CD4-positive, alpha-beta T cell (primary cell): ENCODE measurements around the gene HIVEP3. TPM values are rescaled to one million over a fixed set of nuclear protein-coding genes. Genes with fewer than 3 reads are reported as not detected.

ENCODE experiments used
- ATAC-seq: fragments of 200-7000 bp; cut with Tn5 transposase; one replicate; pipeline ENCODE4 v1.10.0; 2022; ENCODE audit warnings: mild to moderate bottlenecking; ENCODE audit not compliant: poor library complexity
- CTCF ChIA-PET: fragments of 350-600 bp; sonication (Branson Sonifier 250); formaldehyde crosslinking; loops from one replicate; lab custom pipeline; 2021; ENCODE audit warnings: antibody characterized with exemption, inconsistent platforms; lab: Charles Lee
- POLR2A ChIA-PET: fragments of 350-600 bp; sonication (Branson Sonifier 250); formaldehyde crosslinking; loops from one replicate; lab custom pipeline; 2021; ENCODE audit warnings: antibody characterized with exemption, inconsistent platforms; lab: Charles Lee
- DNase-seq, 14 experiments: peaks; one replicate each; pipeline ENCODE4 v3.0.0-alpha.2; 2013 to 2020; ENCODE audit warnings: mixed read lengths in 2 of 14
- H3K27ac ChIP-seq, 2 donors: one replicate each; pipeline versions ENCODE4 v1.5.1 to v1.7.0; 2013; ENCODE audit warnings: low read length in 2 of 2, low read depth in 1 of 2, mild to moderate bottlenecking in 1 of 2
- H3K27me3 ChIP-seq, 2 experiments: 1 replicate in 1 of 2; 2 replicates in 1 of 2; pipeline versions ENCODE4 v1.6.1 to v1.7.0; 2013; ENCODE audit warnings: low read length in 2 of 2, control low read depth in 1 of 2, mild to moderate bottlenecking in 1 of 2, moderate library complexity in 1 of 2; ENCODE audit not compliant: insufficient read depth in 2 of 2, control insufficient read depth in 1 of 2
- H3K36me3 ChIP-seq: one replicate; pipeline ENCODE4 v1.6.1; 2013; ENCODE audit warnings: low read length, control low read depth; ENCODE audit not compliant: insufficient read depth
- H3K4me1 ChIP-seq: one replicate; pipeline ENCODE4 v1.6.1; 2013; ENCODE audit warnings: low read length, control low read depth; ENCODE audit not compliant: insufficient read depth
- H3K4me3 ChIP-seq: one replicate; pipeline ENCODE4 v1.5.1; 2013; ENCODE audit warnings: mild to moderate bottlenecking, low read length, moderate library complexity
- H3K9me3 ChIP-seq, 2 experiments: 1 replicate in 1 of 2; 2 replicates in 1 of 2; pipeline versions ENCODE4 v1.6.1 to v1.7.0; 2013; ENCODE audit warnings: low read length in 2 of 2, mild to moderate bottlenecking in 2 of 2, control low read depth in 1 of 2, moderate library complexity in 1 of 2; ENCODE audit not compliant: control insufficient read depth in 1 of 2, insufficient read depth in 1 of 2
- H3K27ac Mint-ChIP-seq: one replicate; pipeline ENCODE4 v1.8.0; 2020; ENCODE audit warnings: mixed read lengths
- H3K27me3 Mint-ChIP-seq: one replicate; pipeline ENCODE4 v1.8.0; 2021; ENCODE audit warnings: mixed read lengths
- H3K36me3 Mint-ChIP-seq: one replicate; pipeline ENCODE4 v1.8.0; 2021; ENCODE audit warnings: low read depth, mixed read lengths
- H3K4me1 Mint-ChIP-seq: one replicate; pipeline ENCODE4 v1.8.0; 2021; ENCODE audit warnings: low read depth, mixed read lengths
- H3K4me3 Mint-ChIP-seq: one replicate; pipeline ENCODE4 v1.8.0; 2020; ENCODE audit warnings: mild to moderate bottlenecking, mixed read lengths
- H3K9me3 Mint-ChIP-seq: one replicate; pipeline ENCODE4 v1.8.0; 2020; ENCODE audit warnings: mixed read lengths
- intact Hi-C, 2 experiments: fragments of 100-400 bp; cut with DNase I in 1 of 2; cut with micrococcal nuclease in 1 of 2; formaldehyde crosslinking; loops; one replicate each; pipeline versions ENCODE4 v1.15.1 to v1.9.0; 2023 to 2025; cut with DNase I, micrococcal nuclease
- total RNA-seq, 174 experiments: library from RNA in 2 of 174; stranded (reverse) in 2 of 174; gene quantifications; one replicate each; pipeline ENCODE4 v1.2.3 and lab custom pipeline; 2021 to 2026
- TF ChIP-seq, protein P1 (sequence below): fragments of 200-600 bp; IDR thresholded peaks from one replicate; pipeline ENCODE4 v1.8.0; 2022; ENCODE audit warnings: antibody characterized with exemption, mild to moderate bottlenecking

Gene HIVEP3
- total RNA-seq, 2 experiments from 2014 or later = 5.1 to 5.4 TPM

DNA sequence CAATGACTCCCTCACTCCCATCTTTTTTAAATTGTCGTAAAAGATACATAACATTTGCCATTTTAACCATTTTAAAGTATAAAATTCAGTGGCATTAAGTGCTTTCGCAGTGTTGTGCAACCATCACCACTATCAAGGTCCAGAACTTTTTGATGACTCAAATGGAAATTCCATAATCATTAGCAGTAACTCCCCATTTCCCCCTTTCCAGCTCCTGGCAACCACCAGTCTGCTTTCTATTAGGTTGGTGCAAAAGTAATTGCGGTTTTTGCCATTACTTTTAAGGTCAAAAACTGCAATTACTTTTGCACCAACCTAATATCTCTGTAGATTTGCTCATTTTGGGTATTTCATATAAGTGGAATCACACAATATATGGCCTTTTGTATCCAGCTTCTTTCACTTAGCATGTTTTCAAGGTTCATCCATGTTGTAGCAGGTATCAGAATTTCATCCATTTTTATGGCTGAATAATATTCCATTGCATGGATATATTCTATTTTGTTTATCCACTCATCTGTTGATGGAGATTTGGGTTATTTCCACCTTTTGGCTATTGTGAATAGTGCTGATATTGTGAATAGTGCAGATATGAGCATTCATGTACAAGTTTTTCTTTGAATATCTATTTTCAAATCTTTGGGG is 159.7 kb downstream of the HIVEP3 start:
- Mint-ChIP-seq H3K9me3 (peaks cover 3% of the 10 kb centered on the region), H3K36me3 (no peaks in the 10 kb centered on the region), H3K27ac (no peak overlapping the region), H3K4me1 (peaks cover 13% of the 10 kb centered on the region), H3K4me3 (no peak overlapping the region), H3K27me3 (no peaks in the 10 kb centered on the region)
- ATAC-seq (no peak), DNase-seq (peak in 1 of 14 experiments; percentile 38)
- H3K27me3 ChIP-seq = no peaks in the 10 kb centered on the region
- TF ChIP-seq, protein P1, sequence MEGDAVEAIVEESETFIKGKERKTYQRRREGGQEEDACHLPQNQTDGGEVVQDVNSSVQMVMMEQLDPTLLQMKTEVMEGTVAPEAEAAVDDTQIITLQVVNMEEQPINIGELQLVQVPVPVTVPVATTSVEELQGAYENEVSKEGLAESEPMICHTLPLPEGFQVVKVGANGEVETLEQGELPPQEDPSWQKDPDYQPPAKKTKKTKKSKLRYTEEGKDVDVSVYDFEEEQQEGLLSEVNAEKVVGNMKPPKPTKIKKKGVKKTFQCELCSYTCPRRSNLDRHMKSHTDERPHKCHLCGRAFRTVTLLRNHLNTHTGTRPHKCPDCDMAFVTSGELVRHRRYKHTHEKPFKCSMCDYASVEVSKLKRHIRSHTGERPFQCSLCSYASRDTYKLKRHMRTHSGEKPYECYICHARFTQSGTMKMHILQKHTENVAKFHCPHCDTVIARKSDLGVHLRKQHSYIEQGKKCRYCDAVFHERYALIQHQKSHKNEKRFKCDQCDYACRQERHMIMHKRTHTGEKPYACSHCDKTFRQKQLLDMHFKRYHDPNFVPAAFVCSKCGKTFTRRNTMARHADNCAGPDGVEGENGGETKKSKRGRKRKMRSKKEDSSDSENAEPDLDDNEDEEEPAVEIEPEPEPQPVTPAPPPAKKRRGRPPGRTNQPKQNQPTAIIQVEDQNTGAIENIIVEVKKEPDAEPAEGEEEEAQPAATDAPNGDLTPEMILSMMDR = no peak
- intact Hi-C loops = loop anchor here in 1 of 2 experiments (10.0 kb wide), 2 partner anchors 46 to 276 kb away; no protein-coding TSS in a partner anchor
- peaks cover 10% of the 10 kb centered on the region for H3K4me1 ChIP-seq
- peaks cover 7 to 14% of the 10 kb centered on the region in 2 experiments for H3K9me3 ChIP-seq
- no peak overlapping the region for H3K27ac ChIP-seq
- no peaks in the 10 kb centered on the region for H3K36me3 ChIP-seq
- CTCF ChIA-PET = no interaction called here
- POLR2A ChIA-PET = no interaction called here
- no peak overlapping the region for H3K4me3 ChIP-seq

DNA sequence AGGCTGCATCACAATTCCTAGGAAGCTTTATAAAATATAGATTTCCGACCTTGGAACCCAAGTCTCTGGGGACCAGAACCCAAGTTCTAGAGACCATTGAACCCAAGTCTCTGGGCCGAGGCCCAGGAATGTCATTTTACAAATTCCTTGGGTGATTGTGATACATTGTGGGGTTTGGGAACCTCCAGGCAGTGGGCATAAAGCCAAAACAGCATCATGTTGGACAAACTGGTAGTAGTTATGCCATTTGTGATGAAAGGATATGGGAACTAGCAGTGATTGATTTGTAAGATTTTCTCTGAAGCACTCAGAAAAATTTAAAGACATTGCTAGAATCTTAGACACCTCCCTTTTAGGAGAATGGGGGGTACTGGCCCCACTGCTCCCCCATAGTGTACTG is 160.2 kb downstream of the HIVEP3 start:
- intact Hi-C loops = loop anchor here in 1 of 2 experiments (10.0 kb wide), 2 partner anchors 46 to 276 kb away; no protein-coding TSS in a partner anchor
- H3K9me3 Mint-ChIP-seq = peaks cover 3% of the 10 kb centered on the region
- H3K27ac Mint-ChIP-seq = no peak overlapping the region
- ChIA-PET CTCF (no interaction called here), POLR2A (no interaction called here)
- peaks cover 19% of the 10 kb centered on the region for H3K4me1 Mint-ChIP-seq
- no peaks in the 10 kb centered on the region for H3K27me3 ChIP-seq
- DNase-seq (no peak), ATAC-seq (no peak)
- H3K9me3 ChIP-seq = peaks cover 7 to 14% of the 10 kb centered on the region in 2 experiments
- H3K4me1 ChIP-seq = peaks cover 12% of the 10 kb centered on the region
- no peak overlapping the region for H3K27ac ChIP-seq
- no peaks in the 10 kb centered on the region for H3K36me3 Mint-ChIP-seq
- no peaks in the 10 kb centered on the region for H3K36me3 ChIP-seq
- TF ChIP-seq, protein P1 = no peak
- H3K27me3 Mint-ChIP-seq = no peaks in the 10 kb centered on the region
- no peak overlapping the region for H3K4me3 Mint-ChIP-seq
- H3K4me3 ChIP-seq = no peak overlapping the region

DNA sequence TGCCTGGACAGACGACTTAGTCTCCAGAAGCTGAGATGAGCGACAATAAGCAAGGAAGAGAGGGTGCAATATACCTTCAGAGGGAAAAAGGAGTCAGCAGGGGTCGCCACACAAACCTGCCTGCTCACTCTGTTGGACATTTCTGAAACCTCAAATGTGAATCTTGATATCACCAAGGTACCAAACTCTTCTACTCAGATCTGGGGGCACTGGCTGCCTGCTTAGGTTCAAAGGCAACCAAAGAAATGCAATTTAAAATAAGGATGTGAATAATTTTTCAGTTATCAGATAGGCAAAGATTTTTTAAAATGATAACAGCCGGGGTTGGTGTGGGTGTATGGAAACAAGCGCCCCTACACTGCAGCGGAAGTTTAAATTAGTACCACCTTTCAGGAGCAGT is 164.2 kb downstream of the HIVEP3 start:
- no peak overlapping the region for H3K27ac ChIP-seq
- H3K36me3 ChIP-seq = no peaks in the 10 kb centered on the region
- CTCF ChIA-PET = no interaction called here
- no peaks in the 10 kb centered on the region for H3K36me3 Mint-ChIP-seq
- H3K4me1 Mint-ChIP-seq = peaks cover 46% of the 10 kb centered on the region
- no peaks in the 10 kb centered on the region for H3K27me3 Mint-ChIP-seq
- ATAC-seq (no peak), DNase-seq (peak in 4 of 14 experiments; percentile 31 to 50 (median 42))
- H3K27me3 ChIP-seq = no peaks in the 10 kb centered on the region
- no peak overlapping the region for H3K4me3 ChIP-seq
- intact Hi-C loops = loop anchor here in 1 of 2 experiments (5.0 to 10.0 kb wide), 3 partner anchors 50 to 280 kb away; no protein-coding TSS in a partner anchor
- H3K9me3 Mint-ChIP-seq = no peaks in the 10 kb centered on the region
- H3K4me3 Mint-ChIP-seq = no peak overlapping the region
- TF ChIP-seq, protein P1 = peak; percentile 31
- no peak overlapping the region for H3K27ac Mint-ChIP-seq
- peaks cover 44% of the 10 kb centered on the region for H3K4me1 ChIP-seq
- POLR2A ChIA-PET = interaction anchor here (0.6 kb wide), 1 partner anchor 18 kb away, joined by 3 read pairs; no protein-coding TSS in a partner anchor
- no peaks in the 10 kb centered on the region for H3K9me3 ChIP-seq
